ENCODE data around the gene ZMIZ1. TPM values are rescaled to one million over a fixed set of nuclear protein-coding genes. Genes with fewer than 3 reads are reported as not detected.
"Not testable (repeated sequence)": the region's sequence is repeated elsewhere in the genome, so short reads cannot be mapped to it uniquely, and the experiment has no call there.

ZMIZ1 gene
- polyA plus RNA-seq, 1 donor from 2014 or later: 4.6 TPM

DNA sequence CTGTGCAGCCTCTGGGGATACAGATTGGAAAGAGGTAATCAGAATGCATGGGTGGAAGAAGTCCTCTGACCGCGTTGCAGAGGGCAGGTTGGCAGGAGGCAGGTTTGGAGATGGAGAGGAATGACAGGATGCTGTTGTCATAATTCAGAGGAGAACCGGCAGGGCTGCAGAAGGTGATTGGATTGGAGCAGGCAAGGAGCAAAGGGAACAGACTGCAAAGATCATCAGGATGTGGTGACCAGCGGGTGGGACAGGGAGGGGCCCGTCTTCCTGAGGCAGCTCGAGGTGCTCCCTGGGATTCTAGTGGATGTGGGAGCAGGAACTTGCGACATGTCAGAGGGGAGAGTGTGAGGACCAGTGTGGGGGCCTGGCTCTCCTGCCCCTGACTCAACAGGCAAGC, 200.0 kb downstream of the ZMIZ1 start:
- peaks cover 7% of the 10 kb centered on the region for H3K36me3 Mint-ChIP-seq
- peak overlapping the region in 1 of 4 donors; percentile 81 for H3K4me3 Mint-ChIP-seq
- no peaks in the 10 kb centered on the region for H3K27me3 Mint-ChIP-seq
- peaks cover 58 to 64% (median 59%) of the 10 kb centered on the region in 3 donors for H3K4me1 Mint-ChIP-seq
- no peaks in the 10 kb centered on the region for H3K9me3 Mint-ChIP-seq
- peak overlapping the region in 1 of 3 donors; percentile 90 for H3K27ac Mint-ChIP-seq

DNA sequence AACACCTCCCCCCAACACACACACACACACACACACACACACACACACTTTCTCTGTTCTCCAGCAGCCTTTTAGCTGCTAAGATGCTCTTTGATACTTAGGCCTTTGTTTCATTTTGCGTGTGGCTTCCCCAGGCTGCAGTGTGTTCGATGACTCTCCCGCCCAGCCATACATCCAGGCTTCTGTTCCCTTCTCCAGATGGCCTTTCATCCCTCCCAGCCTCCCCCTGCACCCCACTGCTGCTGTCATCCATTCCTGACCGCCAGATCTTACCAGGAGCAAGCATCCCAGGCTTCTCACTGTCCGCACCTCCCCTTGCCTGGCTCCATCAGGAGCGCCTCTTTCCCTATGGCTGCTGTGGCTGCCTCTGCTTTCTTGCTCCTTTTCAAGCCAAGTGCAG, 200.7 kb downstream of the ZMIZ1 start:
- peaks cover 53 to 62% (median 55%) of the 10 kb centered on the region in 3 donors for H3K4me1 Mint-ChIP-seq
- peak overlapping the region in 2 of 3 donors; percentile 68 to 76 for H3K27ac Mint-ChIP-seq
- peak overlapping the region in 1 of 4 donors; percentile 80 for H3K4me3 Mint-ChIP-seq

DNA sequence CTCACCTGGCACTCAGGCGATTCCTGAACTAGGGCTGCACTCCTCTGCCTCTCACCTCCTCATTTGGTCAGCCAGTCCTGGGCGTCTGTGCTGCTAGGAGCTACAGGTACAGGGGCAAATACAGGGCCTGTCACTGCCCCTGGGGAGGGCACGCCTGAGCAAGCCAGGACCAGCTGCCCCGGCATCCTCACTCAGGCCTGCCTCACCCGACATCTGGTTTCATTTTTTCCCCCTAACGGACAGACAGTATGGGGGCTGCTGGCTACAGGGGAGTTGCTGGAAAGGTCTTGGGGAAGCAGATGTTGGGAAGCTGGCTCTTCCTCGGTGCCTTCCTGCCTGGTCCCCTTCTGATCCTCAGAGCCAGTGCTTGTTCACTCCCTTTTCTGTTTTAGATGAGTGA, 201.2 kb downstream of the ZMIZ1 start:
- no peaks in the 10 kb centered on the region for H3K27me3 Mint-ChIP-seq
- peaks cover 51 to 60% (median 51%) of the 10 kb centered on the region in 3 donors for H3K4me1 Mint-ChIP-seq
- H3K27ac Mint-ChIP-seq: peak overlapping the region in 2 of 3 donors; percentile 68 to 76
- H3K9me3 Mint-ChIP-seq: no peaks in the 10 kb centered on the region
- H3K36me3 Mint-ChIP-seq: peaks cover 7% of the 10 kb centered on the region
- peak overlapping the region in 2 of 4 donors; percentile 39 to 80 for H3K4me3 Mint-ChIP-seq

More for the DNA sequence above, 200.7 kb downstream of the ZMIZ1 start:
- peaks cover 7% of the 10 kb centered on the region for H3K36me3 Mint-ChIP-seq
- no peaks in the 10 kb centered on the region for H3K9me3 Mint-ChIP-seq
- no peaks in the 10 kb centered on the region for H3K27me3 Mint-ChIP-seq

DNA sequence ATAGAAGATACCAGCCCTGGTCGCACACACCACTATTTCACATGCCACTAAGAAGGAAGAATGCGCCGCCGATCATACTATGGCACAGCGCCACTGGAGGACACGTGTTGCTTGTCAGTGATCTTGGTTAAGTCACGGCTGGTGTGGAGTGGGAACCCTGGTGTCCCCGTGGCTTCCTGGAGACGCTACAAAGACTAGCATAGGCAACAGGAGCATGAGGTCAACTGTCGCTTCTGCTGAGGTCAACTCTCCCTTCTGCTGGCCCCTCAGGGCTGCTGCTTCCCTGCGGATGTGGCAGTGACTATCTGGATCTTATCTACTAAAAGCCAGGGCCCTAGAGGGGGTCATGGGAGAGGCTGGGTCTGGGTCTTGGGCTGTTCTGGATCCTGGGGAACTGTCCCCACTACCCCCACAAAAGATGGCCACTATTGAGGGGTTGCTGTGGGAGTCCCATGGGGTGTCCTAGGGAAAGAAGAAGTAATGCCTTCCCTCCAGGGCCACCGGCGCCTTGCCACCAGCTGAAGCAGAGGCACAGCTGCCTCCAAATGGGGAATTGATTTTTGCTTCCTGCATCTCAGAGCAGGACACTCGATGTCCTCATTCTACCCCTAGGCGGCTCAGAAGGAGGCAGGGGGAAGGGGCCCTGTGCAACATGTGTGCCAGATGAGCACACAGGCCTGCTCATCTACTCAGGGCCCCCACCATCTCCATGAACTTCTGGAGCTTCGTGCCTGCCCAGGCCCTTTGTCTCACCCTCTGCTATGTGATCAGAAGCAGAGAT, 201.9 kb downstream of the ZMIZ1 start:
- H3K4me1 Mint-ChIP-seq: peaks cover 47 to 56% (median 51%) of the 10 kb centered on the region in 3 donors
- peaks cover 7% of the 10 kb centered on the region for H3K36me3 Mint-ChIP-seq
- no peaks in the 10 kb centered on the region for H3K27me3 Mint-ChIP-seq
- H3K4me3 Mint-ChIP-seq: peak overlapping the region in 3 of 4 donors; percentile 3 to 80 (median 47)
- H3K27ac Mint-ChIP-seq: peak overlapping the region in 1 of 3 donors; percentile 76
- no peaks in the 10 kb centered on the region for H3K9me3 Mint-ChIP-seq

DNA sequence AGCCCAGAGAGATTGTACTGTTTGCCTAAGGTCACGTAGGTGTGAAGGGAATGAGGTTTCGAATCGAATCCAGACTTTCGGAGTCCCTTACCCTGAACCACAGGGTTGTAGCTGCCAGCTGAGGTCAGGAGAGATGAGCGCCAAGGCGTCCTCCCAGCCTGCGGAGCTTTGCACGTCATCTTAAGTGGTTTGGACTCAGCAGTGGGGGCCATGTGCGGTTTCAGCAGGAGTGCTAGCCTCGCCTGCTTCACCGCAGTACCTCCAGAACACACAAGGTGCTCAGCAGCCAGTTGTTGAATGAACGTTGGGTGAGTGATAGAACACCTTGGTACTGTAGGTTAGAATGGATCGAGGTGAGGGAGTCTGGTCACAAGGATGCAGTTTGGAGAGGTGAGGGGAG, 203.6 kb downstream of the ZMIZ1 start:
- Mint-ChIP-seq H3K4me3 (no peak overlapping the region), H3K9me3 (no peaks in the 10 kb centered on the region), H3K27ac (no peak overlapping the region), H3K4me1 (peaks cover 31 to 41% (median 37%) of the 10 kb centered on the region in 3 donors), H3K27me3 (no peaks in the 10 kb centered on the region), H3K36me3 (peaks cover 9% of the 10 kb centered on the region)

GRCh38 chr10:79273604-79274003, 204.8 kb downstream of the ZMIZ1 start:
- no peak overlapping the region for H3K4me3 Mint-ChIP-seq
- peaks cover 9% of the 10 kb centered on the region for H3K36me3 Mint-ChIP-seq
- no peaks in the 10 kb centered on the region for H3K9me3 Mint-ChIP-seq
- no peaks in the 10 kb centered on the region for H3K27me3 Mint-ChIP-seq
- peaks cover 24 to 32% (median 27%) of the 10 kb centered on the region in 3 donors for H3K4me1 Mint-ChIP-seq
- peak overlapping the region in 1 of 3 donors; percentile 94 for H3K27ac Mint-ChIP-seq

DNA sequence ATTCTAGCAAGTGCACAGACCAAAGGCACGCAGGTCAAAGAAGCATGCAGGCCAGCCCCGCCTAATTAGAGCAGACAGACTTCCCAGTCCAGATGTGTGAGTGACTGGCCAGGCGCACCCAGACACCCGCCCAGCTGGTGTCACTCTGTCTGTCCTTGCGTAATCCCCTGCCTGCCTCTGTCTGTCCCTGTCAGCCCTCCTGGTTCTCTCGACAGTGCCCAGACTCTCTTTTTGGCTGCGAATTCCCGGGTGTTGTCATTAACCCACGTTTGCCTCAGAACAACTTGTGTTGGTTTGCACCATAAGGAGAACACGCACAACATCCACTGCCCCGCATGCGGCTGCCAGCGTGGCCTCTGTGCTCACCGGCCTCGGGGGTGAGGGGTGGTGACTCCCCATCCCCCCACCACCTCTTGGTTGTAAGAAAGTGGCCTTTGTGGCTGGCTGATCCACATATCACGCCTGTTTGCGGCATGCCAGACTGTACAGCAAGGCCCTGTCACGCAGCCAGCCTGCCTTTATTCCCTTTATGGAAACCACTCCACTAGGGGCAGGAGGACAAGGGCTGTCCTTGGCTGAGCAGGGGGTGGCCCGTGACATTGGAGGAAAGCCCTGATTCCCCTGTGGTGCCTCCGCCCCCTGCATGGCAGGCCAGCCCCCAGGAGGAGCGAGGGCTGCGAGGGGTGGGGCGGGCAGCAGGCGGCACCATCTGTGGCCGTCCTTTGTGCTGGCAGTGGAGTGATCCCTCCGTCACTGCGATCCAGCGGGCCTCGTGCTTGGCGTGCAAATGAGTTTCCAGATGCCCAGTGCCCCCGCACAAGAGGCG, 205.7 kb downstream of the ZMIZ1 start:
- no peaks in the 10 kb centered on the region for H3K9me3 Mint-ChIP-seq
- H3K4me3 Mint-ChIP-seq: no peak overlapping the region
- H3K27me3 Mint-ChIP-seq: no peaks in the 10 kb centered on the region
- peak overlapping the region in 1 of 3 donors; percentile 51 for H3K27ac Mint-ChIP-seq
- peaks cover 9% of the 10 kb centered on the region for H3K36me3 Mint-ChIP-seq
- peaks cover 19 to 28% (median 22%) of the 10 kb centered on the region in 3 donors for H3K4me1 Mint-ChIP-seq

- H3K4me1 Mint-ChIP-seq: peaks cover 13 to 23% (median 17%) of the 10 kb centered on the region in 3 donors
- H3K27ac Mint-ChIP-seq: no peak overlapping the region
- H3K4me3 Mint-ChIP-seq: no peak overlapping the region
- no peaks in the 10 kb centered on the region for H3K9me3 Mint-ChIP-seq
- no peaks in the 10 kb centered on the region for H3K27me3 Mint-ChIP-seq
- H3K36me3 Mint-ChIP-seq: peaks cover 5% of the 10 kb centered on the region
Measured at GRCh38 chr10:79275105-79275430, 206.3 kb downstream of the ZMIZ1 start.

GRCh38 chr10:79275431-79275851, 206.7 kb downstream of the ZMIZ1 start:
- H3K27ac Mint-ChIP-seq: no peak overlapping the region
- no peak overlapping the region for H3K4me3 Mint-ChIP-seq
- H3K9me3 Mint-ChIP-seq: no peaks in the 10 kb centered on the region
- peaks cover 9 to 19% (median 14%) of the 10 kb centered on the region in 3 donors for H3K4me1 Mint-ChIP-seq
- peaks cover 5% of the 10 kb centered on the region for H3K36me3 Mint-ChIP-seq
- no peaks in the 10 kb centered on the region for H3K27me3 Mint-ChIP-seq

DNA sequence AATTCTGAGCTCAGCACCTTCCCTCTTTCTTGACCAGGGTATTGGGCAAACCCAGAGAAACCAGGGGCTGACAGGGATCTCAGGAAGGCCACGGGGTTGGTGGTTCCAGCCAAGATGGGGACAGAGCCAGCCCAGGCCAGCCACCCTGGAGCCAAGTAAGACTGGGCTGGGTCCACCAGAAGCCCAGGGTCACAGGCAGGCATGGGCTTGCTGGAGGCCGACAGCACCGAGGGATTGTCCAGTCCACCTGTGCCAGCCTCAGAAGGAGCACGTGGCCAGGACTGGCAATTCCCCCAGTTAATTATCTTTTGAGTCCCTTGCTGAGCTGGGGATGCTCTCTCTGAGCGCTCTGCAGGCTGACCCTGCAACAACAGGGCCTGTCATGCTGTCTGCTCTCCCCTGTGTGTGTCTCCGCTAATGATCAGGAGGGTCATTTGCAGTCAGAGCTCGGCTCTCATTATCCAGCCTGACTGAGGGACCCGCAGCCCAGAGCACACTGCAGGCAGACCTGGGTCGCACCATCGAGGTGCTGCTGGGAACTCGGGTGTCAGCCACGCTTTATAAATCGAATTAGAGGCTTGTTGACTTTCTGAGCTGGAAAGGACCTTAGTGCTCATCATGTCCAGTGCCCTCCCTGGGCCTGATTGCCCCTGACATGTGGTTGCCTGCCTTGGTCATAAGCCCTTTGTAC, 209.0 kb downstream of the ZMIZ1 start:
- H3K27me3 Mint-ChIP-seq: no peaks in the 10 kb centered on the region

DNA sequence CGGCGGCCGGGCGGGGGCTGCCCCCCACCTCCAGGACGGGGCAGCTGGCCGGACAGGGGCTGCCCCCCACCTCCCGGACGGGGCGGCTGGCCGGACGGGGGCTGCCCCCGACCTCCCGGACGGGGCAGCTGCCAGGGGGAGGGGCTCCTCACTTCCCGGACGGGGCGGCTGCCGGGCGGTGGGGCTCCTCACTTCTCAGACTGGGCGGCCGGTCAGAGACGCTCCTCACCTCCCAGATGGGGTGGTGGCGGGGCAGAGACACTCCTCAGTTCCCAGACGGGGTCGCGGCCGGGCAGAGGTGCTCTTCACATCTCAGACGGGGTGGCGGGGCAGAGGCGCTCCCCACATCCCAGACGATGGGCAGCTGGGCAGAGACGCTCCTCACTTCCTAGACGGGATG, 210.3 kb downstream of the ZMIZ1 start:
- not testable (repeated sequence) for H3K4me3 Mint-ChIP-seq, H3K27me3 Mint-ChIP-seq

More for the DNA sequence above, 209.0 kb downstream of the ZMIZ1 start:
- Mint-ChIP-seq H3K4me3 (no peak overlapping the region), H3K27ac (no peak overlapping the region), H3K9me3 (no peaks in the 10 kb centered on the region), H3K36me3 (peaks cover 4% of the 10 kb centered on the region), H3K4me1 (peaks cover 8 to 21% (median 10%) of the 10 kb centered on the region in 3 donors)

GRCh38 chr10:79280956-79281355, 212.2 kb downstream of the ZMIZ1 start:
- peaks cover 4% of the 10 kb centered on the region for H3K36me3 Mint-ChIP-seq
- peak overlapping the region in 1 of 3 donors; percentile 72 for H3K27ac Mint-ChIP-seq
- no peaks in the 10 kb centered on the region for H3K27me3 Mint-ChIP-seq
- peak overlapping the region in 1 of 4 donors; percentile 61 for H3K4me3 Mint-ChIP-seq
- peaks cover 37 to 50% (median 39%) of the 10 kb centered on the region in 3 donors for H3K4me1 Mint-ChIP-seq
- no peaks in the 10 kb centered on the region for H3K9me3 Mint-ChIP-seq

More for the DNA sequence above, 210.3 kb downstream of the ZMIZ1 start:
- not testable (repeated sequence) for H3K27ac Mint-ChIP-seq, H3K36me3 Mint-ChIP-seq, H3K9me3 Mint-ChIP-seq
- H3K4me1 Mint-ChIP-seq: peaks cover 19 to 33% (median 20%) of the 10 kb centered on the region in 3 donors

DNA sequence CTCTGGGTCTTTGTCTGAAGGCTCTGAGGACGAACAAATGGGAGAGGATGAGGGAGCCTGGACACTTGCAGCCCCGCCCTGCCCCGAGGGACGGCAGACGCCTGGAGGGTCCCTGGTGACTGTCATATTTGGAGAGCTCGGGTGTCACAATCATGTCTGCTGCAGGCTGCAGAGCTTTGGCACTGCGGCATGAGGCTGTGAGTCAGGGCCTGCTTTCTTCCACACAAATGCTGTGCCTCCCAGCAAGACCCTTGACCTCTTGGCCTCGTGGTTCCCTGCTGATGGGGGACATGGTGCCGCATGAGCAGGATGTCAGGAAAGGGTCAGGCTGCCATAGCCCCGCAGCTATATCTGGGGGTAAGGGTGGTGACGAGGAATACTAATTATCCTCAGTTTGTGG, 213.6 kb downstream of the ZMIZ1 start:
- H3K36me3 Mint-ChIP-seq: peaks cover 3% of the 10 kb centered on the region
- peak overlapping the region in 3 of 4 donors; percentile 23 to 60 (median 54) for H3K4me3 Mint-ChIP-seq
- peaks cover 47 to 60% (median 51%) of the 10 kb centered on the region in 3 donors for H3K4me1 Mint-ChIP-seq
- no peaks in the 10 kb centered on the region for H3K27me3 Mint-ChIP-seq
- H3K27ac Mint-ChIP-seq: peak overlapping the region in 2 of 3 donors; percentile 64 to 89
- no peaks in the 10 kb centered on the region for H3K9me3 Mint-ChIP-seq

DNA sequence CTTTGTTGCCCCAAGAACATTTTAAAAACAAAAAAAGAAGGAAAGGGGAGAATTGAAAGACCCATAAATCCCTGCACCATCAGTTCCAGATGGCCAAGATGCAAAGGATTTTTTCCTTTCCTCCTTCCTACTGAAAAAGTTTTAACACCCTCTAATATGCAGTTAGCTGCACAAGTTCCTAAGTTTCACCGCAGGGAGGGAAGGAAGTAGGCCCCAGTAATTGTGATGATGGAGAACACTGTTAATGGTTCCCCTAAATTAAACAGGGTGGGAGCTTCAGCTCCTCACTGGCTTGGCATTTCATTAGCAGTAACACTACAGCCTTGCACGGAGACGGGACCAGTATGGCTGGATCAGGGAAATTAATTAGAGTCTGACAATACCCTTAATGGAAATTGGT, 214.8 kb downstream of the ZMIZ1 start:
- peak overlapping the region in 3 of 4 donors; percentile 52 to 82 (median 67) for H3K4me3 Mint-ChIP-seq
- H3K9me3 Mint-ChIP-seq: no peaks in the 10 kb centered on the region
- peaks cover 3% of the 10 kb centered on the region for H3K36me3 Mint-ChIP-seq
- H3K4me1 Mint-ChIP-seq: peaks cover 53 to 68% (median 55%) of the 10 kb centered on the region in 3 donors
- H3K27ac Mint-ChIP-seq: peak overlapping the region in 2 of 3 donors; percentile 74 to 91
- H3K27me3 Mint-ChIP-seq: no peaks in the 10 kb centered on the region

All from IgD-negative memory B cell (primary cell).